ENCODE results near the gene NEK4. TPM values are rescaled to one million over a fixed set of nuclear protein-coding genes. Genes with fewer than 3 reads are reported as not detected.

The NEK4 gene
- total and polyA plus RNA-seq, 9 donors = 8.4 to 14.9 (median 10.5) TPM

DNA sequence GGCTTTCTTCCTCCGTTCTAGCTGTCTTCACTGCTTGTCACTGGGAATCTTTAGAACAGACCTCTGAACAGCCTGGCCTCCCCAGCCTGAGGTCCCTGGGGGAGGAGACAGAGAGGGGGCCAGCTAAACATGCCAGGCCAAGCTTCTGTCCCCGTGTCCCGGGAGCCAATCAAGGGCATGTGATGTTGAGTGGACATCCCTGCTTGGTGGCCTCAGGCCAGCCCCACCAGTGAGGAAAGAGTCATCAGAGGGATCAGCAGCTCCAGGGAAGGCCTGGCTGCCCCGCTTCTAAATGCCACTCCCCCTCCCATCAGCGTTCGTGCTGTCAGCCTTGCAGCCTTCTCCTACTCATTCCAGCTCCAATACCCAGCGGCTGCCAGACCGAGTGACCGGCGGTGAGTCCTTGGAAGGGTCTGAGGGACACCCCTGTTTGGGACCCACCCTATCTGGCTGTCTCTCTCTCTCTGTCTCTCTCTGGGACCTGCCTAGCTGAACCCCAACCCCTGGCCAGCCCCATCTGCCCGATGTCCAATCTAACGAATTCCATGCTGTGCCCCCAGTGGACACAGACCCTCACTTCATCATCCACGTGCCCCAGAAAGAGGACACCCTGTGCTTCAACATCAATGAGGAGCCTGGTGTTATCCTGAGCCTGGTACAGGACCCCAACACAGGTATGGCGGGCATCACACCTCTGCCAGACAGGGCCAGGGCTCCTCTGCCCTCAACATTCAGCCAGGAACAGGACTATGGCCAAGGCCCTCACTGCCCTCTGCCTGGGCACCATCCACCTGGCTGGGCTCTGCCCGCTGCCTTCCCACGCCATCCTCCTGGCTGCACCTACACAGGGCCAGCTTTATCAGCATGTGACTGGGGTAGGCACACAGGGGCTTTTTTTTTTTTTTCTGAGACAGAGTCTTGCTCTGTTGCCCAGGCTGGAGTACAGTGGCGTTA lies 17.2 kb upstream of the NEK4 start:
- no peak overlapping the region for H3K27ac ChIP-seq (ENCODE audit: low read length)
- H3K4me3 ChIP-seq (ENCODE audit: low read length) = no peak overlapping the region
- WGBS (ENCODE audit: insufficient coverage) = 67% methylated on average over 13 of the region's 17 CpGs
- DNase-seq = no peak
- peaks cover under 1% of the 10 kb centered on the region for H3K27me3 ChIP-seq (ENCODE audit: control insufficient read depth, insufficient read depth, low read length)
- H3K9me3 ChIP-seq (replicated peaks; ENCODE audit: control insufficient read depth, low read depth, low read length) = no peaks in the 10 kb centered on the region
- peaks cover 11% of the 10 kb centered on the region for H3K4me1 ChIP-seq (ENCODE audit: control insufficient read depth, insufficient read depth, low read length)
- no peaks in the 10 kb centered on the region for H3K36me3 ChIP-seq (ENCODE audit: control insufficient read depth, insufficient read depth, low read length)

DNA sequence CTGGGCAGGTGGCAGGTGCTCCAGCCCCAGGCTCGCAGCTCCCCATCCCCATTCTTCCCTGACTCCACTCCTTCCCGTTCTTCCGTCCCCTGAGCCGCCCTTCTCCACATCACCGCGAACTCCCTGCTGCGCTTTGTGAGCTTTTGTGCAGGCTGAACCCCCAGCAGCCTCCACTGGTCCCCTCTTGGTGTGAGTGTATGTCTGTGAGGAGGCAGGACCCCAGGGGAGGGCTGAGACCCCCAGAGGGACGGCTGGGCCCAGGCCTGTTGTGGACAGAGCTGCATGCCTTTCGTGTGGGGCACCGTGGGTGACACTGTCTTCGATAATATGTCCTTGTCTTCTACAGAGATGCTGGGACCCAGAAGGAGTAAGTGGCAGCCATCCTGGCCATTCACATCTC lies 16.5 kb upstream of the NEK4 start:
- DNase-seq = no peak
- WGBS (ENCODE audit: insufficient coverage) = 75% methylated on average over 4 of the region's 11 CpGs
- H3K36me3 ChIP-seq (ENCODE audit: control insufficient read depth, insufficient read depth, low read length) = no peaks in the 10 kb centered on the region
- H3K27me3 ChIP-seq (ENCODE audit: control insufficient read depth, insufficient read depth, low read length) = peaks cover 3% of the 10 kb centered on the region
- no peak overlapping the region for H3K4me3 ChIP-seq (ENCODE audit: low read length)
- no peak overlapping the region for H3K27ac ChIP-seq (ENCODE audit: low read length)
- peaks cover 4% of the 10 kb centered on the region for H3K4me1 ChIP-seq (ENCODE audit: control insufficient read depth, insufficient read depth, low read length)
- no peaks in the 10 kb centered on the region for H3K9me3 ChIP-seq (replicated peaks; ENCODE audit: control insufficient read depth, low read depth, low read length)

DNA sequence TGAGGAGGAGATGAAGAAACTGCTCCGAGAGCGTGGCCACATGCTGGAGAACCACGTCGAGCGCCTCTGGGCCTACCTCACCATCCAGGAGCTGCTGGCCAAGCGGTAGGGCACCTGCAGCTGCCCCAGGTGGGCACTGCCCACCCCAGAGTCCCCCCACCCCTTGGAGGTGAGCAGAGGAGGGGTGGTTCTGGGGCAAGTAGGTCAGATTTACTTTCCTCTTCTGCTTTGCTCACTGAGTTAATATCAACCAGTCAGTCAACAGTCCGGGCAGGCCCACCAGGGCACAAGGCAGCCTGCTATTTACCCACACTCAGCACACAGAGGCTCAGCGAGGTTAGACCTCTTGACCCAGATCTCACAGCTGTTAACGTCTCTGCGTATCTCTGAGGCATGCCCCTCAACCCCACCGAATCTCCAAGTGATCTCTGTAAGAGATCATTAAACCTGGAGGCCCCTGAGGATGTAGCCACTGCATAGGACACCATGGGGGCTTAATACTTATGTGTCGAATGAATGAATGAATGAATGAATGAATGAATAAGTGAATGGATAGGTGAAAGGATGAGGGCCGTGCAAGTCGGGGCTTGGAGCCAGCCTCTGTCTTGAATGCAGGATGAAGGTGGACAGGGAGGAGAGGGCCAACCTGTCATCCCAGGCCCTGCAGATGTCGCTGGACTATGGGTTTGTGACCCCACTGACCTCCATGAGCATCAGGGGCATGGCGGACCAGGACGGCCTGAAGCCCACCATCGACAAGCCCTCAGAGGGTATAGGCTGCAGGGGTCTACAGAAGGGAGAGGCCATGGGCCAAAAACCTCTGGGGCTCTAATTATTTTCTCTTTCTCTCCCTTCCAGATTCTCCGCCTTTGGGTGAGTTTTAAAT lies 15.8 kb upstream of the NEK4 start:
- Histone ChIP-seq H3K36me3 (ENCODE audit: control insufficient read depth, insufficient read depth, low read length) (no peaks in the 10 kb centered on the region), H3K4me3 (ENCODE audit: low read length) (no peak overlapping the region), H3K27me3 (ENCODE audit: control insufficient read depth, insufficient read depth, low read length) (peaks cover 8% of the 10 kb centered on the region), H3K9me3 (replicated peaks; ENCODE audit: control insufficient read depth, low read depth, low read length) (no peaks in the 10 kb centered on the region), H3K4me1 (ENCODE audit: control insufficient read depth, insufficient read depth, low read length) (no peaks in the 10 kb centered on the region), H3K27ac (ENCODE audit: low read length) (no peak overlapping the region)
- 82% methylated on average over 11 of the region's 19 CpGs for WGBS (ENCODE audit: insufficient coverage)
- DNase-seq = no peak

DNA sequence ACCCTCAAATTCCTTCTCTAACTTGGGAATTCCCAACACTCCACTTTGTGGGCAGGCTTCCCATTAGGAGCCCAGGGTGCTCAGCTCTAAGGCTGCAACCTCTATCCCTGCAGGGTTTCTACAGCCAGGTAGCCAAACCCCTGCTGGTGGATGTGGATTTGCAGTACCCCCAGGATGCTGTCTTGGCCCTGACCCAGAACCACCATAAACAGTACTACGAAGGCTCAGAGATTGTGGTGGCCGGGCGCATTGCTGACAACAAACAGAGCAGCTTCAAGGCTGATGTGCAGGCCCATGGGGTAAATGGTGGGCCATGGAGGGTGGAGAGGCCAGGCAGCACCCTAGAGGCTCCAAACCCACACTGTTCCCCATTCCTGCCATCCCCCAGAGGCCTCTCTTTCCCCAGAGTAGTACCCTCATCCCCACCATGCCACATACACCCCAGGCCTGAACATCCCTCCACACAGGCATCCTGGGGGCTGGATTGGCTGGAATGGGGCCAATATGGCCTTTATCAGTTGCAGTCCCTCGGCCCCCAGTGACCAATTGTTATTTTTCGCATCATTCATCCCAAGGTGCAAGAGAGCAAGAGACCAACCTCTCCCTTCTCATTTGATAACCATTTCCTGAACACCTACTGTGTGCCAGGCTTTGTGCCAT lies 14.3 kb upstream of the NEK4 start:
- Histone ChIP-seq H3K4me3 (ENCODE audit: low read length) (no peak overlapping the region), H3K9me3 (replicated peaks; ENCODE audit: control insufficient read depth, low read depth, low read length) (no peaks in the 10 kb centered on the region), H3K4me1 (ENCODE audit: control insufficient read depth, insufficient read depth, low read length) (no peaks in the 10 kb centered on the region), H3K27ac (ENCODE audit: low read length) (no peak overlapping the region), H3K36me3 (ENCODE audit: control insufficient read depth, insufficient read depth, low read length) (no peaks in the 10 kb centered on the region), H3K27me3 (ENCODE audit: control insufficient read depth, insufficient read depth, low read length) (peaks cover 8% of the 10 kb centered on the region)
- DNase-seq = no peak
- WGBS (ENCODE audit: insufficient coverage) = 65% methylated on average over 2 of the region's 5 CpGs

DNA sequence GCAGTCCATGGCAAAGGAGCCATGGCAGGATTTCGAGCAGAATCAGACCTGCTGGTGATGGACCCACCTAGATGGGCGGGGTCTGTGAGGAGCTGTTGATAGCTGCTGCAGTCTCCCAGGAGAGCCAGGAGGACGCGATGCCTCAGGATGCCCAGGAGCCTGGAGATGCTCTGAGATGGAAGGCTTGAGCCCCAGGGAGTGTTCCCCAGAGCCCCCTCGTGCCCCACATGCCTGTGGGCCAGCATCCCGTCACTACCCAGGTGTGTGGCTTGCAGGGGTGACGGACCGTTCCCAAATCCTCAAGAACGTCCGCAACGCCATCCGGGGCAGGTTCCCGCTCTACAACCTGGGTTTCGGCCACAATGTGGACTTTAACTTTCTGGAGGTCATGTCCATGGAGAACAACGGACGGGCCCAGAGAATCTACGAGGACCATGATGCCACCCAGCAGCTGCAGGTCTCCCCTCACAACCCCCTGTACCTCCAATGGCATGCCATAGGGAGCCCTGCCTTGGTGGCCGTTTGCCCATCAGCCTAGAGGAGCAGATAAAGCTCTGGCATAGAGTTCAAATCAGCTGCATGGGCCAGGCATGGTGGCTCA lies 13.4 kb upstream of the NEK4 start:
- Histone ChIP-seq H3K4me1 (ENCODE audit: control insufficient read depth, insufficient read depth, low read length) (no peaks in the 10 kb centered on the region), H3K27me3 (ENCODE audit: control insufficient read depth, insufficient read depth, low read length) (peaks cover 8% of the 10 kb centered on the region), H3K4me3 (ENCODE audit: low read length) (no peak overlapping the region), H3K27ac (ENCODE audit: low read length) (no peak overlapping the region), H3K9me3 (replicated peaks; ENCODE audit: control insufficient read depth, low read depth, low read length) (no peaks in the 10 kb centered on the region), H3K36me3 (ENCODE audit: control insufficient read depth, insufficient read depth, low read length) (no peaks in the 10 kb centered on the region)
- no peak for DNase-seq
- WGBS (ENCODE audit: insufficient coverage) = 85% methylated on average over 18 of the region's 18 CpGs

DNA sequence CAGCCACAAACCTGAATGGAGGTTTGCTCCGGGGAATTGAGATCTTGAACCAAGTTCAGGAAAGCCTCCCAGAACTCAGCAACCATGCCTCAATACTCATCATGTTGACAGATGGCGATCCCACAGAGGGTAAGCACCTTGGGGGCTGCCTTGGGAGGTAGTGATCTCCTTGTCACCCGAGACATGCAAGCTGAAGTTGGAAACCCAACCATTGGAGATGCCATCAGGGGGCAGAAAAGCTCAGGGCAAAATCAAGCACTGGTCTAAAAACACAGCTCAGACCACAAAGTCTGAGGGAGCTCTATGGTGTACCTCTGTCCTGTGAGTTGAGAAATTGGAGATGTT lies 12.4 kb upstream of the NEK4 start:
- Histone ChIP-seq H3K4me3 (ENCODE audit: low read length) (no peak overlapping the region), H3K27me3 (ENCODE audit: control insufficient read depth, insufficient read depth, low read length) (peaks cover 8% of the 10 kb centered on the region), H3K36me3 (ENCODE audit: control insufficient read depth, insufficient read depth, low read length) (no peaks in the 10 kb centered on the region), H3K9me3 (replicated peaks; ENCODE audit: control insufficient read depth, low read depth, low read length) (no peaks in the 10 kb centered on the region), H3K27ac (ENCODE audit: low read length) (no peak overlapping the region), H3K4me1 (ENCODE audit: control insufficient read depth, insufficient read depth, low read length) (no peaks in the 10 kb centered on the region)
- 63% methylated on average over 2 of the region's 3 CpGs for WGBS (ENCODE audit: insufficient coverage)
- no peak for DNase-seq

DNA sequence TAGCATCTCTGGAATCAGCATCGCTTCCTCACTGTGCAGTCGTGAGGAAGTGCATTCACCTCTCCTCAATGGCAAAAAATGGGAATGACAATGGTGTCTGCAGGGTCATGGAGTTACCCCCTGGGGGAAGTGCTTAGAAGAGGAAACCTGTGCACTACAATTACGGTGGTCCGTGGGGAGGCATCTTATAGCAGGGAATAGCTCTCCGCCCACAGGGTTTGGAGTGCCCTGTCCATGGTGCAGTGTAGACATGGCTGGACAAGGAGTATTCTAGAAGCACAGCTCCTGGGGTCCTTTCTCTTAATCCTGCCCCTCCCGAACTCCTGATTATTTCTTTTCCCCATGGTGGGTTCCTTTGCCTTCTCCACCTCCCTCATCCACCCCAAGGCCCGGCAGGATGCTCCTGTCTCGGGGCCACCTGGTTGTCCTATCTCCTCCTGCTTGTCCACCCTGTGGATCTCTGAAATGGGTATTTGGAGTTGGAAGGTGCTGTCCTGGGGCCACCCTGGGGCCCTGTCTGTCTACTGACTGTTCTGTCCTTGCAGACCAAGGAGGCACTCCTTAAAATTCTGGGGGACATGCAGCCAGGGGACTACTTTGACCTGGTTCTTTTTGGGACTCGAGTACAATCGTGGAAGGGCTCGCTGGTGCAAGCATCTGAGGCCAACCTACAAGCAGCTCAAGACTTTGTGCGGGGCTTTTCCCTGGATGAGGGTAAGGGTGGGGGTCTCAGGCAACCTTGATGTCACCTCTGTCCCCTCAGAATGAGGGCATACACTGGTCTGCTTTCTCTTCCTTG lies 11.9 kb upstream of the NEK4 start:
- Histone ChIP-seq H3K9me3 (replicated peaks; ENCODE audit: control insufficient read depth, low read depth, low read length) (no peaks in the 10 kb centered on the region), H3K27ac (ENCODE audit: low read length) (no peak overlapping the region), H3K4me1 (ENCODE audit: control insufficient read depth, insufficient read depth, low read length) (no peaks in the 10 kb centered on the region), H3K27me3 (ENCODE audit: control insufficient read depth, insufficient read depth, low read length) (peaks cover 8% of the 10 kb centered on the region), H3K36me3 (ENCODE audit: control insufficient read depth, insufficient read depth, low read length) (no peaks in the 10 kb centered on the region), H3K4me3 (ENCODE audit: low read length) (no peak overlapping the region)
- 40% methylated on average over 3 of the region's 12 CpGs for WGBS (ENCODE audit: insufficient coverage)
- DNase-seq = no peak

DNA sequence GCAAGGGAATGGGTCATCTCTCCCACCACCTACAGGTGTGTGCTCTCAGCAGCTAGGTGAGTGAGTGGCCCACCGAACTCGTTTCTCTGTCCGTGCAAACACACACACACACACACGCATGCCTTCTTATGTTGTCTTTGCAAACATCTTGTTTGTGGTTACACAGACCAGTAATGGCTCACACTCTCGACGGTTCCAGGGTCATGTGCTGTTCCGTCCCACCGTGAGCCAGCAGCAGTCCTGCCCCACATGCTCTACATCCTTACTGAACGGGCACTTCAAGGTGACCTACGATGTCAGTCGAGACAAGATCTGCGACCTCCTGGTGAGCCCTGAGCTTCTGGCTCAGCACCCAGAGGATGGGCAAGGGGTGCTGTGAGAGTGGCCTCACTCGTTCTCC lies 11.0 kb upstream of the NEK4 start:
- 69% methylated on average over 13 of the region's 13 CpGs for WGBS (ENCODE audit: insufficient coverage)
- peaks cover 8% of the 10 kb centered on the region for H3K27me3 ChIP-seq (ENCODE audit: control insufficient read depth, insufficient read depth, low read length)
- H3K9me3 ChIP-seq (replicated peaks; ENCODE audit: control insufficient read depth, low read depth, low read length) = no peaks in the 10 kb centered on the region
- DNase-seq = no peak
- no peak overlapping the region for H3K4me3 ChIP-seq (ENCODE audit: low read length)
- H3K4me1 ChIP-seq (ENCODE audit: control insufficient read depth, insufficient read depth, low read length) = no peaks in the 10 kb centered on the region
- H3K27ac ChIP-seq (ENCODE audit: low read length) = no peak overlapping the region
- no peaks in the 10 kb centered on the region for H3K36me3 ChIP-seq (ENCODE audit: control insufficient read depth, insufficient read depth, low read length)

DNA sequence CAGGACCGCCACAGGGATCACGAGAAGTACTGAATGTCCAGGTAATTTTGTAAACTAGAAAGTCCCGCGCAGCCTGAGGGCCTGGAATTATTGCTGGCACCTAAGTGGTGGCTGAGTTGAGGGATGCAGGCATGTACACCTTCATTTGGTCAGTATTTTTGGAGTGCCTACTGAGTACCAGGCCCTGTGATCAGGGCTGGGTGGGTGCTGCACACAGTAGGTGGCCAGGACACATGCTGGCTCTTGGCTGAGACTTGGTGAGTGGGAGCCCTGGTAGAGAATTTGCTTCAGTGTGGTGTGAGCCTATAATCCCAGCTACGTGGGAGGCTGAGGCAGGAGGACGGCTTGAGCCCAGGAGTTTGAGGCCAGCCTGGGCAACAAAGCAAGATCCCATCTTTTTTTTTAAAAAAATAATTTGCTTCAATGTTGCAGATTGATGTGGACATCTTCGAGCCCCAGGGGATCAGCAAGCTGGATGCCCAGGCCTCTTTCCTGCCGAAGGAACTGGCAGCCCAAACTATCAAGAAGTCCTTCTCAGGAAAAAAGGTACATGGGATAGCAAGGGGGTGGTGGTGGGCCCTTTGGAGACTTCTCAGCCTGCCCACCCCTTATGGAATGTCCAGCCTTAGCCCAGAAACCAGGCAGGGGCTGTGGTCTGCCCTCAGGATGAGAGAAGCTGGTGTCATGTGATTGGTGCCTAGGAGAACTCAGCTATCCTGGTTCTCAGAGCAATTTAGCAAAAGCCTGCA lies 9.3 kb upstream of the NEK4 start:
- H3K36me3 ChIP-seq (ENCODE audit: control insufficient read depth, insufficient read depth, low read length) = no peaks in the 10 kb centered on the region
- no peak overlapping the region for H3K27ac ChIP-seq (ENCODE audit: low read length)
- WGBS (ENCODE audit: insufficient coverage) = 80% methylated on average over 4 of the region's 8 CpGs
- no peaks in the 10 kb centered on the region for H3K9me3 ChIP-seq (replicated peaks; ENCODE audit: control insufficient read depth, low read depth, low read length)
- no peaks in the 10 kb centered on the region for H3K4me1 ChIP-seq (ENCODE audit: control insufficient read depth, insufficient read depth, low read length)
- no peak for DNase-seq
- peaks cover 8% of the 10 kb centered on the region for H3K27me3 ChIP-seq (ENCODE audit: control insufficient read depth, insufficient read depth, low read length)
- H3K4me3 ChIP-seq (ENCODE audit: low read length) = no peak overlapping the region
